HepG2 (cell line): ENCODE measurements around the gene ADAD2. TPM values are rescaled to one million over a fixed set of nuclear protein-coding genes. Genes with fewer than 3 reads are reported as not detected.

Experiments
- ATAC-seq: fragments of 200-7000 bp; cut with Tn5 transposase; 3 replicates; pipeline ENCODE4 v1.9.1; 2020; ENCODE audit warnings: mild to moderate bottlenecking, moderate library complexity
- BruUV-seq: library from RNA; stranded (reverse); fragments of 400-500 nt; replicated peaks from 2 replicates; lab custom pipeline; 2021; lab: Mats Ljungman, UMichigan
- CTCF ChIA-PET: fragments of 300-600 bp; formaldehyde crosslinking; extraction: SDS; loops from one replicate; lab custom pipeline; 2021; ENCODE audit warnings: low total read pairs, inconsistent platforms, low intra/inter-chr PET ratio; lab: Yijun Ruan, JAX
- POLR2A ChIA-PET: fragments of 350-600 bp; sonication (Branson Sonifier 250); formaldehyde crosslinking; loops from one replicate; lab custom pipeline; 2020; ENCODE audit warnings: antibody characterized with exemption, inconsistent platforms; lab: Yijun Ruan, JAX
- DNase-seq: peaks from one replicate; pipeline ENCODE4 v3.0.0-alpha.2; 2015; ENCODE audit warnings: low spot score
- FAIRE-seq: peaks from 3 replicates; lab custom pipeline; 2011; peaks lifted over from hg19 to GRCh38; lab: Jason Lieb, UNC
- H2AFZ ChIP-seq: one replicate; pipeline ENCODE4 v1.6.1; 2011; ENCODE audit warnings: low read length, inconsistent platforms
- H3K27ac ChIP-seq: fragments of 300-600 bp; 3 replicates; pipeline ENCODE4 v1.8.0; 2011; ENCODE audit warnings: mixed run types, mild to moderate bottlenecking, mixed read lengths, low read length, inconsistent platforms; ENCODE audit not compliant: insufficient read depth; ENCODE audit errors: extremely low read length
- H3K27me3 ChIP-seq, 2 experiments: fragments of 200-600 bp in 1 of 2; 2 replicates in 1 of 2; 3 replicates in 1 of 2; pipeline versions ENCODE4 v1.6.0 to v1.8.0; 2011; ENCODE audit warnings: low read length in 2 of 2, mild to moderate bottlenecking in 2 of 2, moderate library complexity in 2 of 2, inconsistent platforms in 1 of 2; ENCODE audit not compliant: insufficient read depth in 2 of 2, control insufficient read depth in 1 of 2
- H3K36me3 ChIP-seq, 2 experiments: fragments of 200-600 bp in 1 of 2; replicated peaks in 1 of 2; 2 replicates in 1 of 2; 3 replicates in 1 of 2; pipeline versions ENCODE4 v1.5.1 to v1.8.0; 2011; ENCODE audit warnings: low read length in 2 of 2, inconsistent platforms in 1 of 2; ENCODE audit not compliant: insufficient read depth in 2 of 2, control insufficient read depth in 1 of 2
- H3K4me1 ChIP-seq: 2 replicates; pipeline ENCODE4 v1.5.1; 2012; ENCODE audit warnings: low read length, inconsistent platforms; ENCODE audit not compliant: insufficient read depth
- H3K4me2 ChIP-seq: 2 replicates; pipeline ENCODE4 v1.6.0; 2011; ENCODE audit warnings: low read depth, low read length, inconsistent platforms
- H3K4me3 ChIP-seq, 3 experiments: fragments of 200-600 bp in 1 of 3; sonication (generic), shearing (Covaris generic) in 1 of 3; replicated peaks in 1 of 3; 2 replicates each; pipeline ENCODE4 v1.5.1; 2011 to 2016; ENCODE audit warnings: low read length in 3 of 3, inconsistent platforms in 2 of 3, low read depth in 2 of 3, mild to moderate bottlenecking in 2 of 3, control low read depth in 1 of 3, mixed read lengths in 1 of 3; ENCODE audit not compliant: insufficient read depth in 1 of 3
- H3K79me2 ChIP-seq: one replicate; pipeline ENCODE4 v1.6.1; 2011; ENCODE audit warnings: low read length, inconsistent platforms; ENCODE audit not compliant: insufficient read depth
- H3K9ac ChIP-seq: 2 replicates; pipeline ENCODE4 v1.6.0; 2011; ENCODE audit warnings: mild to moderate bottlenecking, low read depth, low read length, inconsistent platforms; ENCODE audit not compliant: insufficient read depth
- H3K9me3 ChIP-seq: 2 replicates; pipeline ENCODE4 v1.5.1; 2012; ENCODE audit warnings: mild to moderate bottlenecking, low read length
- H4K20me1 ChIP-seq: 2 replicates; pipeline ENCODE4 v1.6.0; 2011; ENCODE audit warnings: inconsistent platforms, mild to moderate bottlenecking, low read length, moderate library complexity; ENCODE audit not compliant: insufficient read depth
- BCL6 ChIP-seq: IDR thresholded peaks from 2 replicates; pipeline ENCODE4 v1.6.1; 2016; ENCODE audit warnings: missing genetic modification reagents, missing compliant biosample characterization
- CHCHD3 ChIP-seq: sonication (generic); formaldehyde crosslinking; IDR thresholded peaks from 2 replicates; pipeline ENCODE4 v1.8.0; 2022; ENCODE audit warnings: mild to moderate bottlenecking, missing genetic modification reagents, moderate library complexity
- CREB1 ChIP-seq, 2 experiments: fragments of 450-650 bp in 1 of 2; IDR thresholded peaks; 2 replicates each; pipeline ENCODE4 v1.6.1; 2016 to 2017; ENCODE audit warnings: control low read depth in 1 of 2, mild to moderate bottlenecking in 1 of 2, missing compliant biosample characterization in 1 of 2, missing genetic modification characterization in 1 of 2
- DMAP1 ChIP-seq: IDR thresholded peaks from 2 replicates; pipeline ENCODE4 v1.6.1; 2016
- DNMT1 ChIP-seq: sonication (generic); formaldehyde crosslinking; IDR thresholded peaks from 2 replicates; pipeline ENCODE4 v1.5.1; 2020; ENCODE audit warnings: mild to moderate bottlenecking, missing genetic modification reagents
- FOXK2 ChIP-seq: fragments of 450-650 bp; IDR thresholded peaks from 2 replicates; pipeline ENCODE4 v1.6.1; 2016
- GFI1 ChIP-seq: sonication (generic); formaldehyde crosslinking; IDR thresholded peaks from 2 replicates; pipeline ENCODE4 v1.5.0; 2020; ENCODE audit warnings: missing genetic modification reagents, mild to moderate bottlenecking, borderline replicate concordance
- GMEB1 ChIP-seq: sonication (generic); formaldehyde crosslinking; IDR thresholded peaks from 2 replicates; pipeline ENCODE4 v1.5.1; 2020; ENCODE audit warnings: missing genetic modification reagents, mild to moderate bottlenecking, borderline replicate concordance
- HNRNPLL ChIP-seq: fragments of 200-400 bp; formaldehyde crosslinking; IDR thresholded peaks from 2 replicates; pipeline ENCODE4 v1.6.1; 2017; ENCODE audit warnings: mild to moderate bottlenecking, low read depth, low read length; ENCODE audit not compliant: poor library complexity, severe bottlenecking
- IKZF1 ChIP-seq: fragments of 450-650 bp; IDR thresholded peaks from 2 replicates; pipeline ENCODE4 v1.7.1; 2016
- JARID2 ChIP-seq: sonication (generic); formaldehyde crosslinking; IDR thresholded peaks from 2 replicates; pipeline ENCODE4 v1.8.1; 2023; ENCODE audit warnings: missing genetic modification reagents, inconsistent platforms; ENCODE audit not compliant: insufficient replicate concordance
- MIXL1 ChIP-seq: IDR thresholded peaks from 2 replicates; pipeline ENCODE4 v1.6.1; 2016
- NBN ChIP-seq: fragments of 450-650 bp; conservative IDR thresholded peaks from 2 replicates; pipeline ENCODE4 v1.6.1; 2017
- NONO ChIP-seq, 2 experiments: fragments of 450-650 bp in 1 of 2; sonication (generic) in 1 of 2; formaldehyde crosslinking in 1 of 2; IDR thresholded peaks in 1 of 2; conservative IDR thresholded peaks in 1 of 2; 2 replicates each; pipeline versions ENCODE4 v1.6.1 to v1.8.0; 2017 to 2022; ENCODE audit warnings: mild to moderate bottlenecking in 1 of 2, missing genetic modification reagents in 1 of 2, moderate library complexity in 1 of 2
- POGK ChIP-seq: sonication (generic); formaldehyde crosslinking; conservative IDR thresholded peaks from 2 replicates; pipeline ENCODE4 v1.8.0; 2022; ENCODE audit warnings: mild to moderate bottlenecking, moderate library complexity, missing genetic modification reagents
- TOPORS ChIP-seq: sonication (generic); formaldehyde crosslinking; IDR thresholded peaks from 2 replicates; pipeline ENCODE4 v1.8.0; 2023; ENCODE audit warnings: mild to moderate bottlenecking, missing genetic modification reagents
- ZMYM2 ChIP-seq: sonication (generic); formaldehyde crosslinking; IDR thresholded peaks from 2 replicates; pipeline ENCODE4 v1.8.0; 2022; ENCODE audit warnings: mild to moderate bottlenecking, missing genetic modification reagents
- ZNF354B ChIP-seq: sonication (generic); formaldehyde crosslinking; IDR thresholded peaks from 2 replicates; pipeline ENCODE4 v1.8.0; 2022; ENCODE audit warnings: mild to moderate bottlenecking, missing genetic modification reagents
- WGBS: methylation state at CpG from one replicate; pipeline ENCODE4 v1.1.6; 2017; ENCODE audit warnings: low lambda C conversion rate; 5-methylcytosine and 5-hydroxymethylcytosine counted together
- in situ Hi-C: cut with HindIII; loops from 2 replicates; pipeline ENCODE4 v1.10.0; 2017; ENCODE audit warnings: low pct_unique_long_range_greater_than_20kb; ENCODE audit not compliant: extremely low pct_ligation_motif_present
- intact Hi-C: fragments of 100-400 bp; cut with micrococcal nuclease; formaldehyde crosslinking; loops from one replicate; pipeline ENCODE4 v1.10.0; 2022; ENCODE audit not compliant: unreplicated experiment
- polyA plus RNA-seq, 8 experiments: library from polyadenylated mRNA; depleted of rRNA in 3 of 8; stranded (reverse) in 7 of 8; unstranded in 1 of 8; fragments of >200 nt; fragmentation: Illumina TruSeq in 4 of 8; extraction: Trizol in 4 of 8; gene quantifications; 2 replicates each; pipeline versions ENCODE4 v1.2.1 to v1.2.3, GENCODE V29; 2011 to 2016; ENCODE audit warnings: low read depth in 4 of 8, missing spikeins in 1 of 8, mixed read lengths in 1 of 8; ENCODE audit not compliant: insufficient read depth in 1 of 8
- total RNA-seq, 5 experiments: library from RNA; depleted of rRNA; stranded (reverse); fragments of >200 nt; fragmentation: Illumina TruSeq; extraction: Trizol; gene quantifications; 2 replicates each; pipeline ENCODE4 v1.2.3, GENCODE V29; 2016; ENCODE audit warnings: low read depth in 1 of 5
- TF ChIP-seq, protein P1 (sequence below): sonication (generic); formaldehyde crosslinking; IDR thresholded peaks from 2 replicates; pipeline ENCODE4 v1.5.0; 2020; ENCODE audit warnings: missing genetic modification reagents

The ADAD2 gene
- total and polyA plus RNA-seq, 2 of the 13 experiments (the other 11 are each of a cell fraction or from before 2014, with no cell fraction given), result not detected

DNA sequence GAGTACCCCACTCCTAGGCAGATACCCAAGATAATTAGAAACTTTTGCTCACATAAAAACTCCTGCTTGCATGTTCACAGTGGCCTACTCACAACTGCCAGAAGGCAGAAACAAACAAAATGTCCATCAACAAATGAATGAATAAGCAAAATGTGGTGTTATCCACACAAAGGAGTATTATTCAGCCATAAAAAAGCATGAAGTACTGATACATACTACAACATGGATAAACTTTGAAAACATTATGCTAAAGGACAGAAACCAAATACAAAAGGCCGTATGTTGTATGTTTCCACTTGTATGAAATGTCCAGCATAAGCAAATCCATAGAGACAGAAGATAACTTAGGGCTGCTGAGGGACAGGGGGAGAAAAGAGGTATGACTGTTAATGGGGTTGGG, 47.9 kb upstream of the ADAD2 start:
- no TSS peak for BruUV-seq
- intact Hi-C loops, result loop anchor here (1.0 kb wide), 1 partner anchor 44 kb away; the partner anchor contains the start of gene TAF1C

More for the DNA sequence above, 47.9 kb upstream of the ADAD2 start:
- CTCF ChIA-PET, result interaction anchor here (3.4 kb wide), 1 partner anchor 58 kb away, joined by 29 read pairs; no protein-coding TSS in a partner anchor
- no peak overlapping the region for H3K27ac ChIP-seq
- no peak overlapping the region; the same call in 1 of the 2 replicates for H3K4me2 ChIP-seq
- TF ChIP-seq GMEB1 (CRISPR knock-in tag) (no peak), TOPORS (CRISPR knock-in tag) (no peak), DNMT1 (CRISPR knock-in tag) (no peak), DMAP1 (CRISPR knock-in tag) (no peak), CREB1 (IDR thresholded peaks at IDR 0.05) (no peak), CREB1 (CRISPR knock-in tag; IDR thresholded peaks at IDR 0.05) (no peak), MIXL1 (CRISPR knock-in tag) (no peak), CHCHD3 (CRISPR knock-in tag) (no peak), FOXK2 (no peak), IKZF1 (no peak), ZNF354B (CRISPR knock-in tag) (no peak), ZMYM2 (CRISPR knock-in tag) (no peak), POGK (no peak), BCL6 (CRISPR knock-in tag) (no peak), NONO (IDR thresholded peaks at IDR 0.05) (no peak), NONO (CRISPR knock-in tag; conservative IDR thresholded peaks at IDR 0.05) (no peak), HNRNPLL (no peak), GFI1 (CRISPR knock-in tag) (no peak), JARID2 (CRISPR knock-in tag) (no peak), NBN (no peak)
- TF ChIP-seq, protein P1, sequence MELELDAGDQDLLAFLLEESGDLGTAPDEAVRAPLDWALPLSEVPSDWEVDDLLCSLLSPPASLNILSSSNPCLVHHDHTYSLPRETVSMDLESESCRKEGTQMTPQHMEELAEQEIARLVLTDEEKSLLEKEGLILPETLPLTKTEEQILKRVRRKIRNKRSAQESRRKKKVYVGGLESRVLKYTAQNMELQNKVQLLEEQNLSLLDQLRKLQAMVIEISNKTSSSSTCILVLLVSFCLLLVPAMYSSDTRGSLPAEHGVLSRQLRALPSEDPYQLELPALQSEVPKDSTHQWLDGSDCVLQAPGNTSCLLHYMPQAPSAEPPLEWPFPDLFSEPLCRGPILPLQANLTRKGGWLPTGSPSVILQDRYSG (CRISPR knock-in tag), result no peak
- TF ChIP-seq, all 625 proteins: peak for 0
- H3K27me3 ChIP-seq, result peaks cover 2 to 10% of the 10 kb centered on the region in 2 experiments
- 87% methylated on average over 1 of the region's 1 CpG for WGBS
- H3K36me3 ChIP-seq, result no peaks in the 10 kb centered on the region
- no peak overlapping the region for H3K9ac ChIP-seq
- FAIRE-seq, result no peak
- in situ Hi-C loops, result no loop called here
- no peak overlapping the region for H2AFZ ChIP-seq
- POLR2A ChIA-PET, result interaction anchor here (1.0 to 8.6 kb wide), 2 partner anchors 25 to 26 kb away, joined by 7 to 142 read pairs; partner anchors contain the start of gene MBTPS1
- no peak overlapping the region for H3K4me3 ChIP-seq
- H3K9me3 ChIP-seq, result no peaks in the 10 kb centered on the region
- no peak for DNase-seq
- peaks cover 43% of the 10 kb centered on the region for H3K79me2 ChIP-seq
- ATAC-seq, result no peak
- H3K4me1 ChIP-seq, result peaks cover 59% of the 10 kb centered on the region
- peaks cover 3% of the 10 kb centered on the region; the same call in 1 of the 2 replicates for H4K20me1 ChIP-seq
